PC-9 (cell line): ENCODE data around the gene ZNF526. TPM values are rescaled to one million over a fixed set of nuclear protein-coding genes. Genes with fewer than 3 reads are reported as not detected.
A peak's percentile ranks its signal among the peaks of the same experiment; 100 is the strongest.

Source experiments
- BruUV-seq: library from RNA; stranded (reverse); fragments of 400-500 nt; replicated peaks from 2 replicates; lab custom pipeline; 2021; lab: Mats Ljungman, UMichigan
- CTCF ChIA-PET: fragments of 300-600 bp; sonication (Branson Sonifier 250); formaldehyde crosslinking; loops from one replicate; lab custom pipeline; 2022; ENCODE audit warnings: antibody characterized with exemption; lab: Charles Lee
- POLR2A ChIA-PET: fragments of 300-600 bp; sonication (Branson Sonifier 250); formaldehyde crosslinking; loops from one replicate; lab custom pipeline; 2022; ENCODE audit warnings: antibody characterized with exemption; ENCODE audit not compliant: unreplicated experiment; lab: Charles Lee
- DNase-seq, 2 experiments: peaks; one replicate each; pipeline versions ENCODE4 v3.0.0 to v3.0.0-alpha.2; 2015 to 2022; ENCODE audit warnings: mixed read lengths in 1 of 2
- H2AFZ ChIP-seq: fragments of 200-600 bp; sonication (generic); 2 replicates; pipeline ENCODE4 v1.8.1; 2017; ENCODE audit warnings: antibody characterized with exemption
- H3F3A ChIP-seq: fragments of 200-600 bp; sonication (generic); 2 replicates; pipeline ENCODE4 v1.8.1; 2017; ENCODE audit warnings: antibody characterized with exemption, mild to moderate bottlenecking, low read depth; ENCODE audit not compliant: insufficient read depth
- H3K27ac ChIP-seq: fragments of 200-600 bp; sonication (generic); 2 replicates; pipeline ENCODE4 v1.6.1; 2016; ENCODE audit warnings: mixed run types
- H3K27me3 ChIP-seq: fragments of 200-600 bp; sonication (generic); 2 replicates; pipeline ENCODE4 v1.6.1; 2016; ENCODE audit warnings: low read depth, mixed run types; ENCODE audit not compliant: insufficient read depth
- H3K36me3 ChIP-seq: fragments of 200-600 bp; sonication (generic); 2 replicates; pipeline ENCODE4 v1.6.1; 2016; ENCODE audit warnings: low read depth, mixed run types
- H3K4me1 ChIP-seq: fragments of 200-600 bp; sonication (generic); replicated peaks from 2 replicates; pipeline ENCODE4 v1.6.1; 2016; ENCODE audit warnings: mixed run types; ENCODE audit not compliant: insufficient read depth
- H3K4me2 ChIP-seq: fragments of 200-600 bp; sonication (generic); 2 replicates; pipeline ENCODE4 v1.6.1; 2017; ENCODE audit warnings: mixed run types
- H3K4me3 ChIP-seq: fragments of 200-600 bp; sonication (generic); 2 replicates; pipeline ENCODE4 v1.6.1; 2016; ENCODE audit warnings: mixed run types
- H3K79me2 ChIP-seq: fragments of 200-600 bp; sonication (generic); 2 replicates; pipeline ENCODE4 v1.6.1; 2017; ENCODE audit warnings: low read depth, mixed run types
- H3K9me2 ChIP-seq: fragments of 200-600 bp; sonication (generic); 2 replicates; pipeline ENCODE4 v1.8.1; 2017; ENCODE audit warnings: mild to moderate bottlenecking; ENCODE audit not compliant: insufficient read depth
- H3K9me3 ChIP-seq: fragments of 200-600 bp; sonication (generic); 2 replicates; pipeline ENCODE4 v1.8.1; 2016; ENCODE audit warnings: low read depth; ENCODE audit not compliant: insufficient read depth
- H4K20me1 ChIP-seq: fragments of 200-600 bp; sonication (generic); 2 replicates; pipeline ENCODE4 v1.8.1; 2017; ENCODE audit not compliant: insufficient read depth
- EZH2 ChIP-seq: fragments of 200-600 bp; sonication (generic); IDR thresholded peaks from 2 replicates; pipeline ENCODE4 v1.8.0; 2017; ENCODE audit warnings: antibody characterized with exemption, low read depth
- intact Hi-C: fragments of 100-400 bp; cut with micrococcal nuclease; formaldehyde crosslinking; loops from one replicate; pipeline ENCODE4 v1.10.0; 2022; ENCODE audit not compliant: unreplicated experiment
- total RNA-seq: library from RNA; stranded (reverse); gene quantifications from 2 replicates; pipeline ENCODE4 v1.2.3, GENCODE V29; 2021
- TF ChIP-seq, protein P1 (sequence below): fragments of 200-600 bp; sonication (generic); conservative IDR thresholded peaks from 2 replicates; pipeline ENCODE4 v1.6.1; 2017; ENCODE audit warnings: mixed run types, antibody characterized with exemption, mild to moderate bottlenecking, moderate library complexity

ZNF526 gene
- total RNA-seq, 1 experiment from 2014 or later, result 13.4 TPM

- POLR2A ChIA-PET, result no interaction called here
- Histone ChIP-seq H3K4me2 (no peak overlapping the region), H2AFZ (no peak overlapping the region), H3K27me3 (no peaks in the 10 kb centered on the region), H3K9me2 (no peaks in the 10 kb centered on the region), H3K4me1 (peaks cover 10% of the 10 kb centered on the region; the same call in 1 of the 2 replicates), H3K27ac (no peak overlapping the region), H3K36me3 (no peaks in the 10 kb centered on the region), H3K9me3 (no peaks in the 10 kb centered on the region), H3K4me3 (no peak overlapping the region), H4K20me1 (no peaks in the 10 kb centered on the region), H3F3A (0 out of 2 replicates have a peak, but pooled peaks cover 5% of the 10 kb centered on the region), H3K79me2 (no peaks in the 10 kb centered on the region)
- TF ChIP-seq, protein P1, sequence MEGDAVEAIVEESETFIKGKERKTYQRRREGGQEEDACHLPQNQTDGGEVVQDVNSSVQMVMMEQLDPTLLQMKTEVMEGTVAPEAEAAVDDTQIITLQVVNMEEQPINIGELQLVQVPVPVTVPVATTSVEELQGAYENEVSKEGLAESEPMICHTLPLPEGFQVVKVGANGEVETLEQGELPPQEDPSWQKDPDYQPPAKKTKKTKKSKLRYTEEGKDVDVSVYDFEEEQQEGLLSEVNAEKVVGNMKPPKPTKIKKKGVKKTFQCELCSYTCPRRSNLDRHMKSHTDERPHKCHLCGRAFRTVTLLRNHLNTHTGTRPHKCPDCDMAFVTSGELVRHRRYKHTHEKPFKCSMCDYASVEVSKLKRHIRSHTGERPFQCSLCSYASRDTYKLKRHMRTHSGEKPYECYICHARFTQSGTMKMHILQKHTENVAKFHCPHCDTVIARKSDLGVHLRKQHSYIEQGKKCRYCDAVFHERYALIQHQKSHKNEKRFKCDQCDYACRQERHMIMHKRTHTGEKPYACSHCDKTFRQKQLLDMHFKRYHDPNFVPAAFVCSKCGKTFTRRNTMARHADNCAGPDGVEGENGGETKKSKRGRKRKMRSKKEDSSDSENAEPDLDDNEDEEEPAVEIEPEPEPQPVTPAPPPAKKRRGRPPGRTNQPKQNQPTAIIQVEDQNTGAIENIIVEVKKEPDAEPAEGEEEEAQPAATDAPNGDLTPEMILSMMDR, result peak; percentile 97
- TF ChIP-seq EZH2, result no peak
- CTCF ChIA-PET, result interaction anchor here (0.5 to 0.7 kb wide), 3 partner anchors 53 to 120 kb away, joined by 3 to 14 read pairs (median 5); no protein-coding TSS in a partner anchor
- BruUV-seq, result no TSS peak
- intact Hi-C loops, result loop anchor here (2.0 kb wide), 1 partner anchor 52 kb away; the partner anchor contains the start of gene POU2F2
- peak; percentile 50 to 61 for DNase-seq
These were observed 35.7 kb upstream of the ZNF526 start for GRCh38 chr19:42184401-42184861.

DNA sequence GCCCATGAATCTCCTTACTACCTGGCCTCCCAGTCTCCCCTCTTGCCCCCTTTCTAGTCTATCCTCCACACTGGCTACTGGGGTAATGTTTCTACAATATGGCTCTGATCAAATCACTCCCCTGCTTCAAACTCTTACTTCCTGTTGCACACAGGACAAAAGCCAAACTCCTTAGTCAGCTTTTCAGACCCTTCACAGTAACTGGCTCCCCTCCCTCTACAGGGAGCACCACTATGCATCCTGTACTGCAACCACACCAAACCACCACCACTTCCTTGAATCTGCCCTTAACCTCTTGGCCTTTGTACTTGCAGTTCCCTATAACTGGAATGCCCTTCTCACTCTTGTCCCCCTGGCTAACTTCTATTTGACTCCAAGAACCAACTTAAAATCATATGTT lies 34.8 kb upstream of the ZNF526 start:
- POLR2A ChIA-PET, result no interaction called here
- DNase-seq, result no peak
- Histone ChIP-seq H2AFZ (no peak overlapping the region), H4K20me1 (no peaks in the 10 kb centered on the region), H3K36me3 (no peaks in the 10 kb centered on the region), H3K9me2 (no peaks in the 10 kb centered on the region), H3K4me2 (no peak overlapping the region), H3K27me3 (no peaks in the 10 kb centered on the region), H3F3A (0 out of 2 replicates have a peak, but pooled peaks cover 5% of the 10 kb centered on the region), H3K9me3 (no peaks in the 10 kb centered on the region), H3K4me3 (no peak overlapping the region), H3K4me1 (peaks cover 10% of the 10 kb centered on the region; the same call in 1 of the 2 replicates), H3K27ac (no peak overlapping the region), H3K79me2 (no peaks in the 10 kb centered on the region)
- TF ChIP-seq, protein P1, result no peak
- TF ChIP-seq EZH2, result no peak
- BruUV-seq, result no TSS peak
- CTCF ChIA-PET, result no interaction called here
- intact Hi-C loops, result loop anchor here (2.0 kb wide), 1 partner anchor 52 kb away; the partner anchor contains the start of gene POU2F2

- intact Hi-C loops, result no loop called here
- Histone ChIP-seq H3K36me3 (no peaks in the 10 kb centered on the region), H3K4me1 (peaks cover 39% of the 10 kb centered on the region), H3K4me2 (no peak overlapping the region), H4K20me1 (no peaks in the 10 kb centered on the region), H3K79me2 (no peaks in the 10 kb centered on the region), H3K4me3 (no peak overlapping the region), H3K9me2 (no peaks in the 10 kb centered on the region), H3K27me3 (no peaks in the 10 kb centered on the region), H3F3A (peaks cover 33% of the 10 kb centered on the region), H3K27ac (no peak overlapping the region), H2AFZ (no peak overlapping the region), H3K9me3 (no peaks in the 10 kb centered on the region)
- no TSS peak for BruUV-seq
- ChIA-PET POLR2A (no interaction called here), CTCF (interaction anchor here (0.7 kb wide), 1 partner anchor 73 kb away, joined by 5 read pairs; no protein-coding TSS in a partner anchor)
- TF ChIP-seq, protein P1, result no peak
- no peak for TF ChIP-seq EZH2
- no peak for DNase-seq
These were observed 31.4 kb upstream of the ZNF526 start for GRCh38 chr19:42188665-42189064.
